Spleen (tissue), 11 donors: ENCODE measurements around the gene AK1. TPM values are rescaled to one million over a fixed set of nuclear protein-coding genes. Genes with fewer than 3 reads are reported as not detected.

Experiments
- DNase-seq: peaks from one replicate; pipeline ENCODE4 v3.0.0-alpha.2; 2020
- H3K27ac ChIP-seq, 8 donors: fragments of 200-600 bp; sonication (generic) in 7 of 8; 1 replicate in 4 of 8; 2 replicates in 4 of 8; pipeline versions ENCODE4 v1.5.0 to v1.8.0; 2016 to 2021; ENCODE audit warnings: inconsistent platforms in 4 of 8, mild to moderate bottlenecking in 4 of 8, moderate library complexity in 1 of 8
- H3K27me3 ChIP-seq, 7 donors: fragments of 200-600 bp; sonication (generic) in 6 of 7; replicated peaks in 1 of 7; 1 replicate in 4 of 7; 2 replicates in 3 of 7; pipeline versions ENCODE4 v1.5.0 to v1.8.0; 2016 to 2021; ENCODE audit warnings: inconsistent platforms in 3 of 7, mild to moderate bottlenecking in 1 of 7
- H3K36me3 ChIP-seq, 6 donors: fragments of 200-600 bp; sonication (generic) in 5 of 6; 1 replicate in 4 of 6; 2 replicates in 2 of 6; pipeline versions ENCODE4 v1.5.0 to v1.8.0; 2016 to 2021; ENCODE audit warnings: inconsistent platforms in 2 of 6
- H3K4me1 ChIP-seq, 6 donors: fragments of 200-600 bp; sonication (generic) in 5 of 6; 1 replicate in 3 of 6; 2 replicates in 3 of 6; pipeline versions ENCODE4 v1.5.0 to v1.8.0; 2016 to 2021; ENCODE audit warnings: inconsistent platforms in 3 of 6
- H3K4me3 ChIP-seq, 8 donors: fragments of 200-600 bp; sonication (generic) in 7 of 8; 1 replicate in 4 of 8; 2 replicates in 4 of 8; pipeline versions ENCODE4 v1.5.0 to v1.8.0; 2016 to 2021; ENCODE audit warnings: inconsistent platforms in 4 of 8, mild to moderate bottlenecking in 4 of 8, moderate library complexity in 2 of 8
- H3K9me3 ChIP-seq, 8 donors: fragments of 200-600 bp; sonication (generic) in 7 of 8; 1 replicate in 4 of 8; 2 replicates in 4 of 8; pipeline versions ENCODE4 v1.5.0 to v1.8.0; 2016 to 2021; ENCODE audit warnings: inconsistent platforms in 4 of 8
- CTCF ChIP-seq, 11 experiments: fragments of 200-600 bp in 7 of 11; fragments of 450-650 bp in 4 of 11; sonication (generic) in 4 of 11; IDR thresholded peaks in 8 of 11; conservative IDR thresholded peaks in 3 of 11; 1 replicate in 7 of 11; 2 replicates in 4 of 11; pipeline versions ENCODE4 v1.4.0 to v1.8.0; 2016 to 2021; ENCODE audit warnings: antibody characterized with exemption in 11 of 11, inconsistent platforms in 4 of 11, mild to moderate bottlenecking in 1 of 11
- POLR2A ChIP-seq, 3 donors: fragments of 450-650 bp; IDR thresholded peaks; one replicate each; pipeline ENCODE4 v1.5.1; 2017; ENCODE audit warnings: antibody characterized with exemption in 3 of 3, mild to moderate bottlenecking in 1 of 3
- POLR2AphosphoS5 ChIP-seq, 3 donors: sonication (generic); formaldehyde crosslinking; IDR thresholded peaks; one replicate each; pipeline ENCODE4 v1.5.1; 2017; ENCODE audit warnings: antibody characterized with exemption in 3 of 3
- WGBS, 5 donors: extraction: QIAGEN DNeasy Blood & Tissue Kit in 3 of 5; methylation state at CpG; one replicate each; pipeline versions ENCODE4 v1.1.5 to v1.1.7; 2013 to 2018; 5-methylcytosine and 5-hydroxymethylcytosine counted together
- intact Hi-C: fragments of 100-400 bp; cut with DNase I; formaldehyde crosslinking; loops from one replicate; pipeline ENCODE4 v1.15.0; 2023; ENCODE audit warnings: low total_unique reads
- polyA plus RNA-seq, 3 donors: library from polyadenylated mRNA; stranded (reverse); fragments of 200-250 nt; gene quantifications; one replicate each; pipeline ENCODE4 v1.2.1, GENCODE V29; 2013
- total RNA-seq, 7 donors: library from RNA; depleted of rRNA in 3 of 7; stranded (reverse); fragments of >200 nt in 3 of 7; fragmentation: NEBNext Ultra II Directional in 4 of 7; extraction: Animal tissue kit (Norgen Biotek cat#: 25700) in 4 of 7; gene quantifications; one replicate each; pipeline versions ENCODE4 v1.1.0 to v1.2.1, GENCODE V29; 2016 to 2021
- donor health status: healthy with polysubstance abuse.
- donor health status: DM: no; HTN: no; CAD: no; lungs with moderate emphysema.
- donor health status: DM: no; HTN: no; CAD: no.
- donor health status: Bipolar disorder and iron deficiency.
- donor health status: healthy.
- donor health status: DM: no; HTN: no; CAD: no.
- donor health status: DM: yes; HTN: yes; CAD: no.

AK1 gene
- total and polyA plus RNA-seq, 10 donors: 41.3 to 97.9 (median 62.3) TPM

GRCh38 chr9:127867356-127868277 is 9.9 kb downstream of the AK1 start:
- H3K9me3 ChIP-seq: no peaks in the 10 kb centered on the region
- WGBS, 5 donors: 66 to 83% (median 75%) methylated on average over 19 to 30 of the region's 30 CpGs
- intact Hi-C loops: loop anchor here (10.0 kb wide), 1 partner anchor 73 kb away; no protein-coding TSS in a partner anchor
- no peak for TF ChIP-seq POLR2A (IDR thresholded peaks at IDR 0.05)
- peak; percentile 13 to 77 (median 67) for TF ChIP-seq POLR2AphosphoS5 (IDR thresholded peaks at IDR 0.05)
- H3K36me3 ChIP-seq: peaks cover 0 to 38% (median 6%) of the 10 kb centered on the region in 6 donors
- peaks cover 36 to 99% (median 71%) of the 10 kb centered on the region in 6 donors for H3K4me1 ChIP-seq
- peak overlapping the region; percentile 57 to 86 (median 80) for H3K27ac ChIP-seq
- no peaks in the 10 kb centered on the region for H3K27me3 ChIP-seq
- no peak overlapping the region for H3K4me3 ChIP-seq
- peak; percentile 86 for DNase-seq

- no peaks in the 10 kb centered on the region for H3K27me3 ChIP-seq
- intact Hi-C loops: loop anchor here (10.0 kb wide), 1 partner anchor 72 kb away; no protein-coding TSS in a partner anchor
- 83 to 93% (median 86%) methylated on average over 13 of the region's 13 CpGs for WGBS, 5 donors
- no peak for DNase-seq
- TF ChIP-seq CTCF (IDR thresholded peaks at IDR 0.05 in 8 of 11, conservative IDR thresholded peaks at IDR 0.05 in 3 of 11): no peak
- TF ChIP-seq POLR2A (IDR thresholded peaks at IDR 0.05): no peak
- no peak for TF ChIP-seq POLR2AphosphoS5 (IDR thresholded peaks at IDR 0.05)
- H3K9me3 ChIP-seq: no peaks in the 10 kb centered on the region
- peak overlapping the region; percentile 13 to 86 (median 80) for H3K27ac ChIP-seq
- H3K4me1 ChIP-seq: peaks cover 47 to 100% (median 81%) of the 10 kb centered on the region in 6 donors
- H3K4me3 ChIP-seq: no peak overlapping the region
- H3K36me3 ChIP-seq: peaks cover 0 to 27% (median 6%) of the 10 kb centered on the region in 6 donors
These were observed 10.9 kb downstream of the AK1 start for GRCh38 chr9:127866535-127866934.

- Histone ChIP-seq H3K4me1 (peaks cover 54 to 100% (median 88%) of the 10 kb centered on the region in 6 donors), H3K27me3 (no peaks in the 10 kb centered on the region), H3K9me3 (no peaks in the 10 kb centered on the region), H3K4me3 (no peak overlapping the region), H3K27ac (peak overlapping the region; percentile 13 to 91 (median 80)), H3K36me3 (peaks cover 0 to 20% (median 3%) of the 10 kb centered on the region in 6 donors)
- intact Hi-C loops: loop anchor here (10.0 kb wide), 1 partner anchor 71 kb away; no protein-coding TSS in a partner anchor
- TF ChIP-seq POLR2A (IDR thresholded peaks at IDR 0.05) (no peak), POLR2AphosphoS5 (IDR thresholded peaks at IDR 0.05) (peak in 2 of 3 donors; percentile 34), CTCF (IDR thresholded peaks at IDR 0.05 in 8 of 11, conservative IDR thresholded peaks at IDR 0.05 in 3 of 11) (no peak)
- DNase-seq: no peak
- WGBS, 5 donors: 65 to 76% (median 71%) methylated on average over 19 of the region's 19 CpGs
These were observed 11.6 kb downstream of the AK1 start for GRCh38 chr9:127865645-127866464.

GRCh38 chr9:127863191-127863621 is 14.3 kb downstream of the AK1 start:
- 53 to 86% (median 66%) methylated on average over 13 of the region's 13 CpGs for WGBS, 5 donors
- Histone ChIP-seq H3K27me3 (no peaks in the 10 kb centered on the region), H3K27ac (peak overlapping the region; percentile 84 to 92 (median 88)), H3K36me3 (peaks cover 0 to 11% (median 0%) of the 10 kb centered on the region in 6 donors), H3K4me3 (no peak overlapping the region), H3K9me3 (no peaks in the 10 kb centered on the region), H3K4me1 (peaks cover 61 to 100% (median 88%) of the 10 kb centered on the region in 6 donors)
- DNase-seq: no peak
- TF ChIP-seq CTCF (IDR thresholded peaks at IDR 0.05 in 8 of 11, conservative IDR thresholded peaks at IDR 0.05 in 3 of 11) (no peak), POLR2A (IDR thresholded peaks at IDR 0.05) (no peak), POLR2AphosphoS5 (IDR thresholded peaks at IDR 0.05) (no peak)
- intact Hi-C loops: loop anchor here (10.0 kb wide), 1 partner anchor 68 kb away; no protein-coding TSS in a partner anchor
